COLO668 (cell line): Measurements from ENCODE around the gene EIF3D.
A peak's percentile ranks its signal among the peaks of the same experiment; 100 is the strongest.
"Not testable (repeated sequence)": the region's sequence is repeated elsewhere in the genome, so short reads cannot be mapped to it uniquely, and the experiment has no call there.

Experiments
- DNase-seq: peaks from one replicate; lab custom pipeline; 2025; ENCODE audit not compliant: unreplicated experiment; lab: John Stamatoyannopoulos, UW

The EIF3D gene

DNA sequence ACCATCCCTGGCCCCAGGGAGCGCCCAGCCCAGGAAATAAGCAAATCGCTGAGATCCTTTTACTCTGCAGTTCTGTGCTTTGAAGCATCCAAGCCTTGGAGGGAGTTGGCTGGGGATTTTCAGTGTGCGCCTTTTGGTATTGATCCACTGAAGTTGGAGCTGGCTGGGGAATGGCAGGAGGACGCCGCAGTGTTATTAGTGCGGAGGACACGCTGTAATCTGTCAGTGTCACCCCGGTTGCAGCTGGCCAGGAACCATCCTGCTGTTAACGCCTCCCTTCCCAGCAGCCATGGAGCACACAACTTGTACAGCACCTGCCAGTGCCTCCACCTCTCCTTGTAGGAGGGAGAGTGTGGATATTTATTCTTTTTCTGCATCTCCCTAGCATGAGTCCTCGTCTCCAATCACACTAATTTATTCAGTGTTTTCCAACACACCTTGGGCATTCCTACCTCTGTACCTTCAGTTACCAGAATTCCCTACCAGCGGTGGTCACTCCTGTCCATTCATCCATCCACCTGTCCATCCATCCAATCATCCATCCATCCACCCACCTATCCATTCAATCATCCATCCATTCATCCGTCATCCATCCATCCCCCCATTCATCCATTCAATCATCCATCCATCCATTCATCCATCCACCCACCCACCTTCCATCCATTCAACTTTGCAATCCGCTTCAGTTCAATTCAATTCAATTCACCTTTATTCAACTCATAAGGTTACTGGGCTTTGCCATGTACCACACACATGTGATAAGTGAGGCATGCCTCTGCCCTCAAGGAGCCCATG lies 21.9 kb upstream of the EIF3D start:
- no peak for DNase-seq

DNA sequence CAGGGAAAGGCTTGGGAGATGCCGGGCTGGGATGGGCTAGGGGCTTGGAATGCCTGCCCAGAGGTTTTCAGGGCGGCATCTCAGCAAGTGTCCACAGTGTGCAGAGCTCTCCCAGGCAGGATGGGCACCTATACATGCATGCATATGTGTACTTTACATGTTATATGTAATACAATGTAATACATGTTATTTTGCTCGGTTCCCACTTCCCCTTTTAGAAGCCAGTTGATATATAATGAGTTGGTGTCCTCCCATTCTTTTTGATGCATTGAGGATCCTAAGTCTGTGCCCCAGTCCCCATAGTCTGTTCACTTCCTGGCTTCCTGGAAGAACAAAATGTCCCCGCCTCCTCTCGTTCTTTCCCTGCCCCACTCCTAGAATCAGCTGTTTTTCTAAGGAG lies 20.1 kb upstream of the EIF3D start:
- DNase-seq = no peak

DNA sequence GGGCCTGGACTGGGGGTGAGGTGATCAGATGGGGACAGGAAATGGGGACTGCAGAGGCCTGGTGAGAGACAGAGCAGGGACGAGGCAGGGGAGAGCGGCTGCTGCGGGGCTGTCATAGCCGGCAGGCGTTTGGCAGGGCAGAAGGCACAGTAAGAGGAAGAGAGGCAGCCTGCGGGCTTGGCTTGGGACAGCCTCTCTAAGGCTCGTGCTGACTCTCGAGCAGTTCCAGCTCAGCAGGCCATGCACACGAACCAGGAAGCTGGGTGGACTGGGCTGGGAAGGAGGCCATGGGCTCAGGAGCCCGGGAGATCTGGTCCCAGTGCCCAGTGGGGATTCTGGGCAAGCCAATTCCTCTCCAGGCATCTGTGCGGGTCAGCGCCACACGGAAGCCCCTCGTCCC lies 19.6 kb upstream of the EIF3D start:
- DNase-seq = no peak

DNA sequence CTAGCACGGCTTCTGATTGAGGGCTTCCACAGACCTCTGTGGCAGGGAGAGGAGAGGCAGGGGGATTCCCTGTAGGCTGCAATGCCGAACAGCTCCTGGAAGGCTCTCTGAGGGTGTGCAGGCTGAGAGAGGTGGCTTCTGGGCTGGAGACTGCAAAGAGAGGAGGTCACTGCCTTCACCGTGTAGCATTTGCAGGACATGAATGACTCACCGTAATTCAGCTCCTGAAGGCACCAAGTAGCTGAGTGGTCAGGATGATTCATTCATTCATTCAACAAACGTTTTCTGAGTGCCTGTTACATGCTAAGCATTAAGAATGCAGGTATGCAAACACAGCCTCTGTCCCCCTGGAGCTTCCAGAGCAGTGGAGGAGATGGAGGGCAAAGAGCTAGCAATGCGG lies 18.0 kb upstream of the EIF3D start:
- DNase-seq = no peak

DNA sequence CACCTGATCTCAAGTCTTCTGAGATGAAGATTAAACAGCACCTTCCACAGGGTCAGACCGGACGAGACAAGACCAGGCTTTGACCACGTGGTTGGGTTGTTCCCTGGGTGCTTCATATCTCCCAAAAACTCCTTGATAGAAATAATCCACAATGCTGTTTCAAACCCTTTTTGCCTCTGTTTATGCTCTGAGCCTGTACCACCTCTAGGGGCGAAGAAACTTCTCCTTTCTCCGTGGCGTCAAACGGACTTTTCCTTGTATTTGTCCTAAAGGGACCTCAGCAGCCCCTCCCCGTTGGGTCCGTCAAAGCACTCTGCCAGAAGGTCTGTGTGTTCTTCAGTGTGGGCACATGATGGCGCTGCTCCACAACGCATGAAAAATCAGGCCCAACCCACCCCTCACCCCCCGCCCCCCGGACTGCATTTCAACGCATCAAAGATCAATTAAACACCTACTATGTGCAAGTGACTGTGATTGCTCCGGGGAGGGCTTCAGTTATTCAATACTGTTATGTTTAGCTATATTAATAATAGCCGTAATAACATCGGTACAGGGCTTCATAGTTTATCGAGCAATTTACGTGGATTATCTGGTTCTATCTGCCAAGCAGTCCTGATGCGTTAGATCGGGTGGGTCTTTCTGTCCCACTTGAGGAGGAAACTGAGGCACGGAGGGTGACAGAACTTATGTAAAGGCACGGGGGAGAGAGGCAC lies 17.3 kb upstream of the EIF3D start:
- DNase-seq = peak; percentile 40

DNA sequence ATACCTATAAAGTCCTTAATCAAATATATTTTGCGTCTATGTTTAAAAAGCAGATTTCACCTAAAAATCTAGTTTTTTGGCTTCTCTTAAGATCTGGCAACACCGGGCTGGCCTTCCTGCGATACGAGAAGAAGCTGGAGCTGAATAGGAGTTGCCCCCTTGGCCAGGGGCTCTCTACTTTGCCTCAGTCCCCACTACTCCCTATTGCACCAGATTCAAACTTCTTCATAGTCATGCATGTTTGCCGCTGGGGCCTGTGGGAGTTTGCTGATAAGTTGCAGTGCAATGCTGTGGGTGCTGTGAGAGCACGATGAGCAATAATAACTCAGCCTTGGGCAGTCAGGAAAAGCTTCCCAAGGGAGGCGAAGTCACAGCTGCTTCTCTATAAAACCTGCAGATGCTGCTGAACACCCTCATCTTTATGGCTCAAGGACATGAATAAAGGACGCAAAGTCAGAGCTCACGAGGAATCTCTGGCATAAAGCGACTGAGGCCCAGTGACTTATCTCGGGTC lies 15.2 kb upstream of the EIF3D start:
- no peak for DNase-seq

DNA sequence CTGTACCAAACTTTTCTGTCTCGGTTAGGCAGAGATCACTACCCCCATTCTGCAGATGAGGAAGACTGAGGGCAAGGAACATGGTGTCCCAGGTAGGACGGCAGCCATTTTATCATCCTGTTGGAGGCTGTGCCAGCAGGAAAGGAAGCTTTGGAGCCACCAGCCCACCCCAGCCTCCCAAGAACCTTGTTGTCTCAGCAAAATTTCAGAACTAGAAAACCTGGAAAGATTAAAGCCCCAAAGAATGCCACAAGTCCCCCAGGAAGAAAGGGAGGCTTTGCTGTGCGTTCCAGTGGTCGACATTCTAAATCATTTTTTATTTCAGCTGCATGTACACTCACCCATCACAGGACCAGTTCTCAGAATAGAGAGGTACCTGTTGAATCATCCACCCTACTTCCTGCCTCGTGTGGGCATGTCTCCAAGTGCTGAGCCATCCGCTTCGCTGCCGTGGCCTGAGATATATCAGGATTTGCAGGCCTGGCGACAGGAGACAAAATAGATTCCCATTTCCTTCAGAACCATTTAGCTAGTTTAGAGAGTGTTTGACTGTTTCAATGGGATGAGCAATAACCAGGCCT lies 13.0 kb upstream of the EIF3D start:
- peak; percentile 13 for DNase-seq

DNA sequence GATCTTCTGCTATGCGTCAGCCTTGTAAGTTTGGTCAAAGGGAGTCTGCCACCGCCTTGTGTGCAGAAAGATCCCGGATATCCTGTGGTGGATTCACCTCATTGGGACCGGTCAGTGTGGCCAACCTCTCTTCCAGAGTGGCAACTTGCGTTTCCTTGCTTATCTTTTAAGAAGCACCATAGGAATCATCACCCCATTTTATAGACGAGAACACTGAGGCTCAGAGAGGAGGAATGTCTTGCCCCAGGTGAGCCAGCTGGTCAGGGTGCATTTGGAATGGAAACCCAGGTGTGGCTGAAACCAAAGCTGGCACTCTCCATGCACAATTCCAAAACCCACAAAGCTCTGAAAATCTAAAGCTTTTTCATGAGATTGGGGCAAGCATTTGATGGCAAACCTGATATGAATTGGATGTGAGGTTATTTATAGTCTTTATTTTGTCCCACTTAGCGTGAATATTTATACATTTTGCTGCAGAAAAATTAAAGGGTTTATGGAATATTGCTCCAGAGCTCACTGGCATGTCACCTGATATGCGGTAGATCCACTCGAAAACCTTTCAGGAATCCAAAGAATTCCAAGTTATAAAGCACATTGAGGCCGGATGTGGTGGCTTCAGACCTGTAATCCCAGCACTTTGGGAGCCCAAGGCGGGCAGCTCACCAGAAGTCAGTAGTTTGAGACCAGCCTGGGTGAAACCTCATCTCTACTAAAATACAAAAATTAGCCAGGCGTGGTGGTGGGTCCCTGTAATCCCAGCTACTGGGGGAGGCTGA lies 12.1 kb upstream of the EIF3D start:
- no peak for DNase-seq

DNA sequence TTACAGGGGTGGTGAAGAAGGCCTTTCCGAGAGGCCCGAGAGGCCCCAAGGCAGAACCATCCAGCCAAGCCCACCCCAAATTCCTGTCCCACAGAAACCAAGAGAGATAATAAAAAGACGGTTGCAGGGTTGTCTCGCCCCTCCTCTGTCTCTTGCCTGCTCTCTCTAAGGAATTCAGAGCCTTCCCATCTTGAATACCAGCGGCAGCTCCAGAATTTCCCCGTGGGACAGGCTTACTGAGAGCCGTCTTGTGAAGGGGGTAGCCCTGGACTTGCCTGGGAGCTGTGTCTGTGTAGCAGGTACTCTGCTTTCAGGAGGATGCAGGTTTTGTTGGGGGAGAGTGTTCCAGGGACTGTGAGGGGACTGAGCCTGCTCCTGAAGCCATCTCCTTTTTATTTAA lies 9.6 kb upstream of the EIF3D start:
- no peak for DNase-seq

DNA sequence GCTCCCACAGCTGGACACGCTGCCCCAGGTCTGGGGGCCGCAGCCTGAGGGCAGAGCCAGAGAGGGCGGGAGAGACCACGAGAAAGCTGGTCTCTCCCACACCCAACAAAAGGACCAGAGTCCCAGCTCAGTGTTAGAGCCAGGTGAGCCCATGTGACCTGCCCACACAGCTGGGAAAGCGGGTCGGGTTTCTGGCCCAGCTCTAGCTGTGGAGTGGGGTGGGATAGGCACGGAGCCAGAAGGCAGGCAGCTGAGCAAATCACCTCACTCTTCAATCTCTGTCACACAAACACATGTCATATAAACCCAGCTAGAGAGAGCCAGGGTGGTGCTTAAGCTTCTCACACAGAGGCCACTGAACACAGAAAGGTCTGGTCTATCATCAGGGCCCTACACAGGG lies 7.8 kb upstream of the EIF3D start:
- peak; percentile 92 for DNase-seq

DNA sequence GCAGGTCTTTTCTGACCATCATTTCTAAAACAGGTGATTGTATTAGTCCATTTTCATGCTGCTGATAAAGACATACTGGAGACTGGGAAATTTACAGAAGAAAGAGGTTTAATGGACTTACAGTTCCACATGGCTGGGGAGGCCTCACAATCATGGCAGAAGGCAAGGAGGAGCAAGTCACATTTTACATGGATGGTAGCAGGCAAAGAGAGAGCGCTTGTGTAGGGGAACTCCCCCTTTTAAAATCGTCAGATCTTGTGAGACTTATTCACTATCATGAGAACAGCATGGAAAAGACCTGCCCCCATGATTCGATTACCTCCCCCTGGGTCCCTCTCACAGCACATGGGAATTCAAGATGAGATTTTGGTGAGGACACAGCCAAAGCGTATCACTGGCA lies 4.4 kb upstream of the EIF3D start:
- DNase-seq = not testable (repeated sequence)

DNA sequence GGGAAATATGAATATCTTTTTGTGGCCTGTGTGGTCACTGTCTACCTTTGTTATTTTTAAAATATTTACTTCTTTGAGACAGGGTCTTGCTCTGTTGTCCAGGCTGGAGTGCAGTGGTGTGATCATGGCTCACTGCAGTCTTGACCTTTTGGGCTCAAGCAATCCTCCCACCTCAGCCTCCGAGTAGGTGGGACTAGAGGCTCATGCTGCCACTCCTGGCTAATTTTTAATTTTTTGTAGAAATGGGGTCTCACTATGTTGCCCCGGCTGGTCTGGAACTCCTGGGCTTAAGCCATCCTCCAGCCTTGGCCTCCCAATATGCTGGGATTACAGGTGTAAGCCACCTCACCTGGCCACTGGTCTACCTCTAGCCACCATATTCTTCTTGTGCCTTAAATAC lies 3.5 kb upstream of the EIF3D start:
- no peak for DNase-seq

DNA sequence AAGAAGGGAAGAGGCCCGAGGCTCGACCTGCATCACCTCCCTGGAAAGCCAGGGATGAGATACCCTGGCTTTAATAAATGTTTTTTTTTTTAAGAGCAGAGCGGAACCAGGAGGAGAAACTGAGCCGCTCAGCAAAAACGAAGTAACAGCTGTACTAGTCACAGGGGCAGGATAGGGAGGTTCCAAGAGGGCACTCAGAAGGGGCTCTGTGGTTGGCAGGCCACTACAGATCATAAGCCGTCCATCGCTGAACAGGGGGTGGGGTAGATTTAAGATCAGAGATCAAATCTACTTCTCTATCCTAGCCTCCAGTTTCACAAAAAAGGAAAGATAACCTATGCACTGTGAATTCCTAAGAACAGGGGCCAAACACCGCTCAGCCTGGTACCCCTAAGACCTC lies 625 bp downstream of the EIF3D start:
- DNase-seq = peak; percentile 27

DNA sequence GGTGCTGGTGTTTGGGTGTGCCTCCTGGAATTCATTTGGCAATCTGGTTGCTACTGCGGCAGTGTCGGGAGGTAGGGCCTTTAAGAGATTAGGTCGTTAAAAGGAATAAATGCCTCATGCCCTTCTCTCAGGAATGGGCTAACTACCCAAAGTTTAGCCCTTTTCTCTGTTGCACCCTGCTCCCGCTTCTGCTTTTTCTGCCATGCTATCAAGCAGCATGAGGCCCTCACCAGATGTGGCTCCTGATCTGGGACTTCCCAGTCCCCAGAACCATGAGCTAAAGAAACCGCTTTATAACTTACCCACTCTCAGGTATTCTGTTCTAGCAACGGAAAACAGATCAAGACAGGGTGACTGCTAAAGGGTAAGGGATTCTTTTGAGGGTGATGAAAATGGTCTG lies 6.3 kb downstream of the EIF3D start:
- DNase-seq = no peak

DNA sequence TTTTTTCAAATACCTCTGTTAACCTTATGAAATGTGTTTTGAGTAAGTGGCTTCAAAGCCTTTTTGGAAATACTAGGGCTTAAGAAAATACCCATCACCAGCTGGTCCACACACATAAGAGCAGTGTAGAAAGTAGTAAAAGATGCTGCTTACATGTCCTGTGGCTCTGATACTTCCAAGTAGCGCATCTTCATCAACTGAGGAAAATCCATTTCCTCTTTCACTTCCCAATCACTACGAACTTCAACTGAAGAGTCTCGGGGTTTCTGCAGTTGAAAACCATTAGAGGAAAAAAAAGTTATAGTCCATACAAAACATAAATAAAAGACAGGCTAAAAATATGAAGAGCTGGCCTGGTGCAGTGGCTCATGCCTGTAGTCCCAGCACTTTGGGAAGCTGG lies 8.5 kb downstream of the EIF3D start:
- DNase-seq = no peak

DNA sequence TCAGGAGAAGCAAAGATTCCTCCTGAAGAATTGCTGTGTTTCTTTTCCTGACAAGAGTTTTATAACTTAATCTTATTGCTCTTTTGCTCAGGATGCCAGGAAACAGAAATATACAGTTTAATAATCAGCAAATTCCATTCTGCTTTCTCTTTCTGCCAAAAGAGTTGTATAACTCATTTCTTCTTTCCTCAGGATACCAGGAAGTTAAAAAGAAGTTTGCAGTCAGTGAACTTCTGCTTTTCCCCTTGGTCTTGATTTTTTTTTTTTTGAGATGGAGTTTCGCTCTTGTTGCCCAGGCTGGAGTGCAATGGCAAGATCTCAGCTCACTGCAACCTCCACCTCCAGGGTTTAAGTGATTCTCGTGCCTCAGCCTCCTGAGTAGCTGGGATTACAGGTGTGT lies 9.1 kb downstream of the EIF3D start:
- not testable (repeated sequence) for DNase-seq

DNA sequence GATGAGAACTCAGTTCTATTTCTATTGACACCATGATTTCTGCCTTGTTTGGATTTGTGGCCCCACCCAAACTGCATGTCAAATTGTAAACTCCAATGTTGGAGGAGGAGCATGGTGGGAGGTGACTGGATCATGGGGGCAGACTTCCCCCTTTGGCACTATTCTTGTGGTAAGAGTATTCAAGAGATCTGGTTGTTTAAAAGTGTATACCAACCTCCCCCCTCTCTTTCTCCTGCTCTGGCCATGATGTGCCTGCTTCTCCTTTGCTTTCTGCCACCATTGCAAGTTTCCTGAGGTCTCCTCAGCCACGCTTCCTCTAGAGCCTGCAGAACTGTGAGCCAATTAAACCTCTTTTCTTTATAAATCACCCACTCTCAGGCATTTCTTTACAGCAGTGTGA lies 14.2 kb downstream of the EIF3D start:
- DNase-seq = no peak

DNA sequence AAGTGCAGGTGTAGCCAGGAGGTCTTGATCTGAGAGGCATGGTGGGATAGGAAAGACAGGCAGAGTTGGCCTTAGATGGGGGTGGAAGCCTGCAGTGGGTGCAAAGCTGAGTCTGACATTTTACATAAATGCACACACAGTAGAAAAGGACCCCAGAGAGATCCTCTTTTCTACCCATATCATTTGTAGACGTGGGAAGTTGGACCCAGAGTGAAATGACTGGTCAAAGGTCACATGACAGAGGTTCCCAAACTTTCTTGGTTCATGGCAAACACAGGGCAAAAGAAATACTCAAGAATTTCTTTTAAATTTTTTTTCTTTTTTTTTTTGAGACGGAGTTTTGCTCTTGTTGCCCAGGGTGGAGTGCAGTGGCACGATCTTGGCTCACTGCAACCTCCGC lies 16.0 kb downstream of the EIF3D start:
- DNase-seq = no peak

DNA sequence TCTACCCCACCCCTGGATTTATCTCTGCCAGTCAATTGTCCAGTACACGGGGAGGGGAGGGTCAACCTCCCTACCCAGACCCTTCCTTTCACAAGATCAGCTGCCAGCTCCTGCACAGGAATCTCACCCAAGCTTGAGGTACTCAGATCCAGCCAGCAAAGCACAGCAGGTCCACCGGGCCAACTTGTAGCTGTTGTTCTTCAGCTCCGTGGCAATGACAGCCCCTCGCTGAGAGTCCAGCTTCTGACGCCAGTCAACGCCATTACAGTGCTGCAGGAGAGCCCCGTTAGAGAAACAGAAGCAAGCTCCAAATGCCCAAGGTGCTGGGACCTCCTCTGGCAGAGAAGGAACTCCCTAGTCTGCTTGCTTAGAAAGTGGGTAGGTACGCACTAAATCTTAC lies 16.6 kb downstream of the EIF3D start:
- DNase-seq = no peak

DNA sequence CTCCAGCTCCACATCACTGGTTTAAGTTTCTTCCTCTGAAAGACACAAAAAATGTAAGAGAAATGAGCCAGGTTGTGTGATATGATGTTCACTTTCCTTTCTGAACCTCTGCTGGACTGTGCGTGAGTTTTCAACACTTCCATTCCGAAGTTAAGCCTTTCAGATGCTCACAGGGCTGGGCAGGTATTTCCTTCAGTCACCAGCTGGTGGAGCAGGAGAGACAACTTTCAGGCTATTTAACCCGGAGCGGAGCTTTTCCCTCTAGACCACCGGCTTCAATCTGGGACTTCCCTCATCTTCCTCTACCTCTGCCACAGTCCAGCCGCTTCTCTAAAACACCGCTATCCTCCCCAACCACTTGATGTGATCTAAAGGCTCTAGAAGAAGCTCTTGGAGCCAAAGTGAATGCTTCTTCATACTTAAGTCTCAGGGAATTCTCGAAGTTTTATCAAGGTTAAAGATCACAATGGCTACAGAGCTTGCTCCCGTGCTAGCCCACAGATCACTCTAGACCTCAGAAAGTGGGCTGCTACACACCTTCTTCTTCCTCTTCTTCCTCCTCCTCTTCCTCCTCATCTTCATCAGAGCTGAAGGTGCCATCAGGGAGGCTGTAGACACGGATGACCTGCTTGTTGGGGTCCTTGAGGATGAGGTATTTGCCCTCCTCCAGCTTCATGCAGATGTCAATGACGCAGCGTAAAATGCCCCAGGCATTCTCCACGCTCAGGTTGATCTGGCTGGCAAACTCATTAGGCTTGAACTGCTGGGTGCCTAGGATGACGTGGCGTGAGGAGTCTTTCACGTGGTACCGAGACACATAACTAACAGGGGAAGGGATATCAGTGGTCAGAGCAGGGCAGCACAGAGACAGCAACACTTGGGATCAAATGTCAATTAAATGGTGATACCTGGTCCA lies 17.7 kb downstream of the EIF3D start:
- peak; percentile 31 for DNase-seq
